Urothelium cell line (cell line): ENCODE results near the gene GPR137C.
A peak's percentile ranks its signal among the peaks of the same experiment; 100 is the strongest.
"Not testable (repeated sequence)": the region's sequence is repeated elsewhere in the genome, so short reads cannot be mapped to it uniquely, and the experiment has no call there.

Source experiments
- DNase-seq: peaks from one replicate; pipeline ENCODE4 v3.0.0; 2011; ENCODE audit warnings: low spot score, mixed read lengths
- FAIRE-seq: peaks from 2 replicates; lab custom pipeline; 2011; peaks lifted over from hg19 to GRCh38; lab: Jason Lieb, UNC

The GPR137C gene

DNA sequence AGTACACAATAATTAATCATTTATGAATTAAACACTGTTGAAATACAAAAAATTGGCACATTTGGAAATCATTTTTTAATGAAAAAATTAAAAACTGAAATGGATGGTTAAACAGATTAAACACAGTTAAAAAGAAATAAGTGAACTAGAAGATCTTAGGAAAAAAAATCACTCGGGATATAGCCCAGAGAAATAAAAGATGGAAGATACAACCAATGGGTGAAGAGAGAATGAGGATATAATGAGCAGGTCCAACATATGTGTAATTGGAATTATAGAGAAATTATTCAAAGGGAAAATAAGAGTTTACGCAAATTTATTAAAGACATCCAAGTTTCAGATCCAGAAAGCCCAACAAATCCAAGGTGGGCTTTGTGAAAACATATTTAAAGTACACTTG is 6.1 kb downstream of the GPR137C start:
- FAIRE-seq: no peak
- DNase-seq: no peak

DNA sequence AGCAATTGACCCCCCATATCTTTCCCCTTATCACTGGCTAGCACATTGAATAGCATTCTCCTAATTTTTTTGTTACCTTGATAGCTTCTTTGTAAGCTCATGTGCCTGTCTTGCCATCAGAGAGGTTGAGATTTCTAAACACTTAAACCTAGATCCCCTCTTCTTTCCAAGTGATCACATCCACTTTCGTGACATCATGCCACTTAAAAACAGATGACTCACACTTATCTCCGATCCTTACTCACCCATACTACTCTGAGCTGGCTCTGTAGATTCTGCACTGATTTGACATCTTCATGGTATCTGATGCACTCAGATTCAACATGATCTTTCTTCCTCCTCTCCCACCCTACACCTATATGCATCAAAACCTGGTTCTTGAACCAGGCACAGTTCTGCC is 10.5 kb downstream of the GPR137C start:
- peak; percentile 36 for DNase-seq
- peak; percentile 97 for FAIRE-seq

DNA sequence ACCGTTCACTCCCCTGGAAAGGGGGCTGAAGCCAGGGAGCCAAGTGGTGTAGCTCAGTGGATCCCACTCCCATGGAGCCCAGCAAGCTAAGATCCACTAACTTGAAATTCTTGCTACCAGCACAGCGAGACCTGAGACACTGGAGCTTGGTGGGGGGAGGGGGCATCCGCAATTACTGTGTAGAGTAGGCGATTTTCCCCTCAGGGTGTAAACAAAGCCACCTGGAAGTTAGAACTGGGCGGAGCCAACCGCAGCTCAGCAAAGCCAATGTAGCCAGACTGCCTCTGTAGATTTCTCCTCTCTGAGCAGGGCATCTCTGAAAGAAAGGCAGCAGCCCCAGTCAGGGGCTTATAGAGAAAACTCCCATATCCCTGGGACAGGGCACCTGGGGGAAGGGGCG is 15.8 kb downstream of the GPR137C start:
- DNase-seq, FAIRE-seq: not testable (repeated sequence)

GRCh38 chr14:52575858-52576257 is 23.2 kb downstream of the GPR137C start:
- FAIRE-seq: no peak
- DNase-seq: no peak

DNA sequence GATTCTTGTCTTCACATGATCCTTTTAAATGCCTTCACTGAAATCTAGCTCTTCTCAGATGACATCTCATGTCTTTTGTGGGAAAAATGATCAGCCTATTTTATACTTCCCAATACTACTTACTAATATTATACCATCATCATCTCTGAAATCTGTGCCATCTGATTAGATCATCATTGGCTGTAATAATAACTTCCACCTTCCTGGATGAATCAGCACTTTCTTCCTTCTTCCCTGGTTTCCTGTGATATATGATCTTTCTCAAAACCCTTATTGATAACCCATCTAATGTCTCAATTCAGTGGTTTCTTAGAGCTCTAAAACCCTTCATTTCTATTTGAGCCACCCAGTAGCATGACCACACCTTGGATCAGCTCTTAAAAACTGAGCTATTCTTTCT is 30.9 kb downstream of the GPR137C start:
- DNase-seq: no peak
- FAIRE-seq: no peak

GRCh38 chr14:52589646-52590045 is 37.0 kb downstream of the GPR137C start:
- FAIRE-seq (peak; percentile 87), DNase-seq (no peak)

- FAIRE-seq (peak; percentile 27), DNase-seq (no peak)
Observed at GRCh38 chr14:52590318-52590717, 37.7 kb downstream of the GPR137C start.

DNA sequence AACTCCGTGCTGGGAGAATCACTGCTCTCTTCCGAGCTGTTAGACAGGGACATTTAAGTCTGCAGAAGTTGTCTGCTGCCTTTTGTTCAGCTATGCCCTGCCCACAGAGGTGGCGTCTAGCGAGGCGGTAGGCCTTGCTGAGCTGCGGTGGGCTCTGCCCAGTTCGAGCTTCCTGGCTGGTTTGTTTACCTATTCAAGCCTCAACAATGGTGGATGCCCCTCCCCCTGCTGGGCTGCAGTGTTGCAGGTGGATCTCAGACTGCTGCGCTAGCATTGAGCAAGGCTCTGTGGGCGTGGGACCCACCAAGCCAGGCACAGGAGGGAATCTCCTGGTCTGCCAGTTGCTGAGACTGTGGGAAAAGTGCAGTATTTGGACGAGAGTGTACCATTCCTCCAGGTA is 43.7 kb downstream of the GPR137C start:
- FAIRE-seq (peak; percentile 32), DNase-seq (no peak)

DNA sequence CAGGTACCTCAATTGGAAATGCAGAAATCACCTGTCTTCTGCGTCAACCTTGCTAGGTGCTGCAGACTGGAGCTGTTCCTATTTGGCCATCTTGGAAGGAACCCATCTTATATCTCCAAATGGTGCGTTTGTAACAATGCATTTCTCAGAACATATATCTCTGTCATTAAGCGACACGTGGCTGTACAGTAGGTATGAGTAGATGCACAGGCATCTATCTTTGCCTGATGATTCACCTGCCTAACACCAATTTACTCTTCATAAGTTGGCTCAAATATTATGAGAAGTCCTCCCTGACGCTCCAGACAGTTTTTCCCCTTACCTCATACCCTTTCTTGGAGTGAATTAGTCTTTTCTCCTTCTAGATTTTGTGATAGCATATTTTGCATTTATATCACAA is 44.2 kb downstream of the GPR137C start:
- FAIRE-seq (peak; percentile 30), DNase-seq (no peak)

DNA sequence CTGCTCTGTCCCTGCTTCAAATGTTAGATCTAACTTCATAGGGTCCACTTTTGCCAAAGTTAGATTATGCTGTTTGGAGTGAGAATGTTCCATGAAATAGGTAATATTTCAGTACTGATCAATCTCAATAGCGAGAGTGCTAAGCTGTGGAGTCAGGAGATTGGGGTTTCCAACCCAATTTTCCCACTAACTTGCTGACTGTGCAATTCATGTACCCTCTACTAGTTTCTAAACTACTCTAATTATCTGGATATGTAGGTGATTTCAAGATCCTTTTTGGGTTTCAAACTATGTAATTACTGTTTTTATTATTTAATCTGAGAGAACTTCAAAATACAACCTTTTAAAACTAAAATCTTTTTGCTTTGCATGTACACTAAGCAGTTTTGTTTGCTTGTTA is 45.9 kb downstream of the GPR137C start:
- FAIRE-seq: no peak
- DNase-seq: no peak

DNA sequence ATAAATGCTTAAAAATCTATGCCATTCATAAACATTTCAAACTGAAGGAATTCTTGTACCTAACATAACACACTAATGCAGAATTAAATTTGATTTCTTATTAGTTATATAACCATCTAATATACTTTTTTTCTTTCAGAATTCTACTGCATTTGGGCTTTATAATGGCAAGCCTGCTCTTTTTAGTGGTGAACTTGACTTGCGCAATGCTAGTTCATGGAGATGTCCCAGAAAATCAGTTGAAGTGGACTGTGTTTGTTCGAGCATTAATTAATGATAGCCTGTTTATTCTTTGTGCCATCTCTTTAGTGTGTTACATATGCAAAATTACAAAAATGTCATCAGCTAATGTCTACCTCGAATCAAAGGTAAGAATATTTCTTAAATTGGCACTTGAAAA is 47.3 kb downstream of the GPR137C start:
- DNase-seq (no peak), FAIRE-seq (no peak)

DNA sequence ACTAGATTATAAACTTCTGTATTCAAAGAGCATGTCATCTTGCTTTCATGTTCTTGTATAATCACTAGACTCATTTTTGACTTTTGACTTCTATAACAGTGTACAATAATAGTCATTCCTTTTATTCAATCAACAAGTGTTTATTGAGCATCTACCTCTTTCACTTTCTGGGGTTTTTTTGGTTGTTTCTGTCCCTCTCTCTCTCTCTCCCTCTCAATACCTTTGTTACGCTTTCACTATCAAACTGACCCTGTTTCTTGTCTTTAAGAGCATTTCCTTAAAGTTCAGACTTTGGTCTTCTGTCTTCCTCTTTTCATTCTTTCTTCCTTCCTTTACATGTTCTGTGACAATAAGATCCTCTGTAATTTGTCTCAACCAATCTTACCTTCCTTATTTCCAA is 49.5 kb downstream of the GPR137C start:
- DNase-seq: no peak
- FAIRE-seq: no peak

GRCh38 chr14:52607061-52607460 is 54.4 kb downstream of the GPR137C start:
- FAIRE-seq (no peak), DNase-seq (no peak)

DNA sequence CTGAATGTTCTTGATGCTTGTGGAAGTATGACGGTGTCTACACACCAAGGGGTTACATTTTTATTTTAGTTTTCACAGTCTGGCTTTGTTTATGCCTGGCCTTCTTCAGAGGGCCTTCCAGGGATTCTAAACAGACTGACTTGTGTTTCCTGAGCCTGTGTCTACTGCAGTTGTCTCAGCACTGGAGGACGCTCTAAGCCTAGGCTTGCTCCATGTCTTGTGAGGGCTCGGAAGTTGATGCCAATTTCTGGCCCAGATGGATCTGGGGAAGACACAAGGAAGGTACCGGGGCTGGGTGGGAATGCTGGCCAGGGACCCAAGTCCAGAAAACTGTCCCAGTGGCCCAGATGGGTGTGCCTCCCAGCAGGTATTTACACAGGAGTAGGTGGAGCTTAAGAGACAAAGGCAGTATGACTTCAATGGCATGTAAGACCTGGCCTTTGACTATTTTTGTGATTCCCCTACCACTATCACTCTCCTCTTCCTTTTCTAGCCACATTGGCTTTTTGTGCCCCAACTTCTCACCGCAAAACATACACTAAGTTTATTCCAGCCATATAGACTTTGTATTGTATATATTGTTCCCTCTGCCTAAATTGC is 56.9 kb downstream of the GPR137C start:
- no peak for FAIRE-seq
- no peak for DNase-seq

DNA sequence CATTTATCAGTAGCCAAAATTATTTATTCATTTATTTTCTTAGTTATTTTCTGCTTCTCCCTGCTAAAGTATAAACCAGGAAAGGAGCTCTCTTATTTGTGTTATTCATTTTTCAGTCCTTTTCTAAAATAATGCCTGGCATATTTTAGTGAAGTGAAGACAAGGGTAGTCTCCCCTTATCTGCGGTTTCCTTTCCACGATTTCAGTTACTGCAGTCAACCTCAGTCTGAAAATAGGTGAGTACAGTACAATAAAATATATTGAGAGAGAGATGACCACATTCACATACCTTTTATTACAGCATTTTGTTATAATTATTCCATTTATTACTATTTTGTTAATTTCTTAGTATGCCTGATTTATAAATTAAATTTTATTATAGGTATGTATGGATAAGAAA is 57.6 kb downstream of the GPR137C start:
- FAIRE-seq (no peak), DNase-seq (no peak)

- DNase-seq: no peak
- no peak for FAIRE-seq
Observed at GRCh38 chr14:52618602-52619001, 66.0 kb downstream of the GPR137C start.

- no peak for DNase-seq
- FAIRE-seq: no peak
Observed at GRCh38 chr14:52619687-52620086, 67.1 kb downstream of the GPR137C start.

DNA sequence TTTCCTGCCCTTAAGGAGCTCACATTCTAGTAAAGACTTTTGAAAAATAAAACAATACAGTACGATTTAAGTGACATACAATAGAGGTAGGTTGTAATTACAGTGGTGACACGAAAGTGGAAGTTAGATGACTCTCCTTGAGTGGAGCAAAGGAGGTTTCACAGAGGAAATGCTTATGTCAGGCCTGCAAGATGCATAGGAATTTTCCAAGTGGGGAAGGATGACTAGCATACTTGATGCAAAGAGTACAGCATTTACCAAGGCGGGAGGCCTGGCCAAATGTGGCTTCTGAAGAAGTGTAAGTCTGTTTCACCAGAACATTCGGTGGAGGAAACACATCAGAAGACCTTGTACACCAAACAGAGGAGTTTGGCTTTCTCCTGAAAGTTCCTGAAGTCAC is 87.5 kb downstream of the GPR137C start:
- FAIRE-seq (no peak), DNase-seq (no peak)

- DNase-seq: no peak
- FAIRE-seq: no peak
Observed at GRCh38 chr14:52641745-52642144, 89.1 kb downstream of the GPR137C start.

- FAIRE-seq (no peak), DNase-seq (no peak)
Observed at GRCh38 chr14:52649511-52649910, 96.9 kb downstream of the GPR137C start.

DNA sequence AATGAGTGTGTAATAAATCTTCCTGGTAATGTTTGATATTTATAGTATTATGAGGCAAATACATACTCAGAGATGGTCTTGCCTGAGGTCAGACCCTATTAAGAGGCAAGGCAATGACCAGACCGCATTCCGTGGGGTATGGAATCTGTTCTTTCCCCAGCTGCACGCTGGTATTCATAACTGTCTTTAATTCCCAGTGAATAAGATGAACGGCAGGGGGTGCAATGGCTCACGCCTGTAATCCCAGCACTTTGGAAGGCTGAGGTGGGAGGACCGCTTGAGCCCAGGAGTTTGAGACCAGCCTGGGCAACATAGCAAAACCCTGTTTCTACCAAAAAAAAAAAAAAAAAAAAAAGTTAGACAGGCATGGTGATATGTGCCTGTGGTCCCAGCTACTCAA is 98.1 kb downstream of the GPR137C start:
- FAIRE-seq: no peak
- DNase-seq: no peak

DNA sequence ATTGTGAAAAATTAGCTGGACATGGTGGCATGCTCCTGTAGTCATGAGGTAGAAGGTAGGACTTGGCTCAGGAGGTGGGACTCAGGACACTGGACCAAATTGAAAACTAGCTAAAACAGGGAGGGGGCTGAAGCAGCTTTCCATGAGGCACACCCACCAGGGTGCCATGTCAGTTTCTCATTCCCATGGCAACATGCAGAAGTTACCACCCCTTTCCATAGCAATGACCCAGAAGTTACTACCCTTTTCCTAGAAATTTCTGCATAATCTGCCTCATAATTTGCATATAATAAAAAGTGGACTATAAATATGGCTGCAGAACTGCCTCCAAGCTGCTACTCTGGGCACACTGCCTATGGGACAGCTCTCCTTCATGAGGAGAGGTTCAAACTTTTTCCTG is 104.3 kb downstream of the GPR137C start:
- peak; percentile 40 for FAIRE-seq

GRCh38 chr14:52660325-52660724 is 107.7 kb downstream of the GPR137C start:
- DNase-seq: no peak
- no peak for FAIRE-seq

More for the DNA sequence above, 104.3 kb downstream of the GPR137C start:
- no peak for DNase-seq
